GM19397 (cell line): ENCODE data around the gene OPALIN.
"Not testable (repeated sequence)": the region's sequence is repeated elsewhere in the genome, so short reads cannot be mapped to it uniquely, and the experiment has no call there.

Experiments used
- ATAC-seq: cut with Tn5 transposase; IDR thresholded peaks from one replicate; pipeline ENCODE4 v1.9.1; 2021; ENCODE audit warnings: mild to moderate bottlenecking, moderate library complexity; ENCODE audit not compliant: unreplicated experiment

OPALIN gene

GRCh38 chr10:96339956-96340904 lies 18.6 kb downstream of the OPALIN start:
- ATAC-seq, result no peak

- no peak for ATAC-seq
Observed at GRCh38 chr10:96339383-96339782, 19.4 kb downstream of the OPALIN start.

GRCh38 chr10:96338279-96338925 lies 20.4 kb downstream of the OPALIN start:
- ATAC-seq, result no peak

GRCh38 chr10:96337106-96337505 lies 21.7 kb downstream of the OPALIN start:
- no peak for ATAC-seq

- no peak for ATAC-seq
Observed at GRCh38 chr10:96334616-96335526, 23.9 kb downstream of the OPALIN start.

GRCh38 chr10:96333101-96333500 lies 25.7 kb downstream of the OPALIN start:
- ATAC-seq, result no peak

GRCh38 chr10:96327462-96327861 lies 31.3 kb downstream of the OPALIN start:
- ATAC-seq, result no peak

GRCh38 chr10:96325719-96326373 lies 33.0 kb downstream of the OPALIN start:
- ATAC-seq, result peak; percentile 85

GRCh38 chr10:96324447-96324846 lies 34.4 kb downstream of the OPALIN start:
- ATAC-seq, result no peak

- ATAC-seq, result no peak
Observed at GRCh38 chr10:96322275-96322674, 36.5 kb downstream of the OPALIN start.

- ATAC-seq, result no peak
Observed at GRCh38 chr10:96321822-96322221, 37.0 kb downstream of the OPALIN start.

- no peak for ATAC-seq
Observed at GRCh38 chr10:96319754-96320474, 38.9 kb downstream of the OPALIN start.

- no peak for ATAC-seq
Observed at GRCh38 chr10:96317067-96317833, 41.6 kb downstream of the OPALIN start.

GRCh38 chr10:96313344-96313743 lies 45.5 kb downstream of the OPALIN start:
- ATAC-seq, result no peak

GRCh38 chr10:96311180-96311715 lies 47.6 kb downstream of the OPALIN start:
- no peak for ATAC-seq

- no peak for ATAC-seq
Observed at GRCh38 chr10:96310321-96310669, 48.5 kb downstream of the OPALIN start.

- ATAC-seq, result no peak
Observed at GRCh38 chr10:96309628-96310320, 49.0 kb downstream of the OPALIN start.

GRCh38 chr10:96308854-96309253 lies 49.9 kb downstream of the OPALIN start:
- ATAC-seq, result not testable (repeated sequence)
